ENCODE measurements around the gene TMEM100.

Gene TMEM100

GRCh38 chr17:55727920-55728319 lies 5.3 kb upstream of the TMEM100 start:
- Histone ChIP-seq H3K9me3 (ENCODE audit: insufficient read depth, low read depth, low read length) (no peaks in the 10 kb centered on the region), H3K27ac (ENCODE audit: low read length) (no peak overlapping the region), H3K4me3 (ENCODE audit: low read length) (no peak overlapping the region), H3K27me3 (ENCODE audit: insufficient read depth, low read length) (no peaks in the 10 kb centered on the region), H3K4me1 (ENCODE audit: insufficient read depth, low read length) (peaks cover 28% of the 10 kb centered on the region), H3K36me3 (ENCODE audit: insufficient read depth, low read depth, low read length) (no peaks in the 10 kb centered on the region), H3K9ac (ENCODE audit: low read depth, low read length) (no peak overlapping the region)

- Histone ChIP-seq H3K4me3 (ENCODE audit: low read length) (no peak overlapping the region), H3K4me1 (ENCODE audit: insufficient read depth, low read length) (peaks cover 28% of the 10 kb centered on the region), H3K27ac (ENCODE audit: low read length) (no peak overlapping the region), H3K9me3 (ENCODE audit: insufficient read depth, low read depth, low read length) (no peaks in the 10 kb centered on the region), H3K36me3 (ENCODE audit: insufficient read depth, low read depth, low read length) (no peaks in the 10 kb centered on the region), H3K27me3 (ENCODE audit: insufficient read depth, low read length) (no peaks in the 10 kb centered on the region), H3K9ac (ENCODE audit: low read depth, low read length) (no peak overlapping the region)
These were observed 4.6 kb upstream of the TMEM100 start for GRCh38 chr17:55727275-55727674.

GRCh38 chr17:55726440-55726839 lies 3.8 kb upstream of the TMEM100 start:
- H3K27ac ChIP-seq (ENCODE audit: low read length) = no peak overlapping the region
- no peak overlapping the region for H3K4me3 ChIP-seq (ENCODE audit: low read length)

GRCh38 chr17:55723488-55723848 lies 804 bp upstream of the TMEM100 start:
- H3K4me1 ChIP-seq (ENCODE audit: insufficient read depth, low read length) = peaks cover 19% of the 10 kb centered on the region
- no peaks in the 10 kb centered on the region for H3K9me3 ChIP-seq (ENCODE audit: insufficient read depth, low read depth, low read length)
- H3K27me3 ChIP-seq (ENCODE audit: insufficient read depth, low read length) = no peaks in the 10 kb centered on the region
- H3K9ac ChIP-seq (ENCODE audit: low read depth, low read length) = no peak overlapping the region; the same call in 1 of the 2 replicates
- no peak overlapping the region for H3K27ac ChIP-seq (ENCODE audit: low read length)
- H3K36me3 ChIP-seq (ENCODE audit: insufficient read depth, low read depth, low read length) = no peaks in the 10 kb centered on the region
- H3K4me3 ChIP-seq (ENCODE audit: low read length) = 0 out of 2 replicates have a peak overlapping the region, but pooled peaks have one; percentile 59

More at GRCh38 chr17:55726440-55726839, 3.8 kb upstream of the TMEM100 start:
- Histone ChIP-seq H3K9me3 (ENCODE audit: insufficient read depth, low read depth, low read length) (no peaks in the 10 kb centered on the region), H3K27me3 (ENCODE audit: insufficient read depth, low read length) (no peaks in the 10 kb centered on the region), H3K4me1 (ENCODE audit: insufficient read depth, low read length) (peaks cover 20% of the 10 kb centered on the region), H3K36me3 (ENCODE audit: insufficient read depth, low read depth, low read length) (no peaks in the 10 kb centered on the region), H3K9ac (ENCODE audit: low read depth, low read length) (no peak overlapping the region)

- no peaks in the 10 kb centered on the region for H3K9me3 ChIP-seq (ENCODE audit: insufficient read depth, low read depth, low read length)
- no peak overlapping the region for H3K27ac ChIP-seq (ENCODE audit: low read length)
- 0 out of 2 replicates have a peak overlapping the region, but pooled peaks have one; percentile 39 for H3K9ac ChIP-seq (ENCODE audit: low read depth, low read length)
- peak overlapping the region; percentile 59 for H3K4me3 ChIP-seq (ENCODE audit: low read length)
- H3K27me3 ChIP-seq (ENCODE audit: insufficient read depth, low read length) = no peaks in the 10 kb centered on the region
- H3K36me3 ChIP-seq (ENCODE audit: insufficient read depth, low read depth, low read length) = no peaks in the 10 kb centered on the region
- peaks cover 19% of the 10 kb centered on the region for H3K4me1 ChIP-seq (ENCODE audit: insufficient read depth, low read length)
These were observed 488 bp downstream of the TMEM100 start for GRCh38 chr17:55722016-55722736.

GRCh38 chr17:55720919-55721836 lies 1.5 kb downstream of the TMEM100 start:
- Histone ChIP-seq H3K9ac (ENCODE audit: low read depth, low read length) (no peak overlapping the region), H3K4me1 (ENCODE audit: insufficient read depth, low read length) (peaks cover 19% of the 10 kb centered on the region), H3K27me3 (ENCODE audit: insufficient read depth, low read length) (no peaks in the 10 kb centered on the region), H3K4me3 (ENCODE audit: low read length) (no peak overlapping the region), H3K9me3 (ENCODE audit: insufficient read depth, low read depth, low read length) (no peaks in the 10 kb centered on the region), H3K36me3 (ENCODE audit: insufficient read depth, low read depth, low read length) (no peaks in the 10 kb centered on the region), H3K27ac (ENCODE audit: low read length) (no peak overlapping the region)

GRCh38 chr17:55717898-55718735 lies 4.5 kb downstream of the TMEM100 start:
- H3K4me1 ChIP-seq (ENCODE audit: insufficient read depth, low read length) = peaks cover 13% of the 10 kb centered on the region; the same call in 1 of the 2 replicates
- H3K27ac ChIP-seq (ENCODE audit: low read length) = no peak overlapping the region
- no peaks in the 10 kb centered on the region for H3K27me3 ChIP-seq (ENCODE audit: insufficient read depth, low read length)

GRCh38 chr17:55717432-55717831 lies 5.2 kb downstream of the TMEM100 start:
- H3K9ac ChIP-seq (ENCODE audit: low read depth, low read length) = no peak overlapping the region
- no peaks in the 10 kb centered on the region for H3K36me3 ChIP-seq (ENCODE audit: insufficient read depth, low read depth, low read length)
- no peaks in the 10 kb centered on the region for H3K27me3 ChIP-seq (ENCODE audit: insufficient read depth, low read length)
- no peak overlapping the region for H3K27ac ChIP-seq (ENCODE audit: low read length)
- no peak overlapping the region for H3K4me3 ChIP-seq (ENCODE audit: low read length)
- no peaks in the 10 kb centered on the region for H3K9me3 ChIP-seq (ENCODE audit: insufficient read depth, low read depth, low read length)
- peaks cover 11% of the 10 kb centered on the region; the same call in 1 of the 2 replicates for H3K4me1 ChIP-seq (ENCODE audit: insufficient read depth, low read length)

More at GRCh38 chr17:55717898-55718735, 4.5 kb downstream of the TMEM100 start:
- Histone ChIP-seq H3K4me3 (ENCODE audit: low read length) (no peak overlapping the region), H3K36me3 (ENCODE audit: insufficient read depth, low read depth, low read length) (no peaks in the 10 kb centered on the region), H3K9me3 (ENCODE audit: insufficient read depth, low read depth, low read length) (no peaks in the 10 kb centered on the region), H3K9ac (ENCODE audit: low read depth, low read length) (no peak overlapping the region)

- Histone ChIP-seq H3K27me3 (ENCODE audit: insufficient read depth, low read length) (no peaks in the 10 kb centered on the region), H3K36me3 (ENCODE audit: insufficient read depth, low read depth, low read length) (no peaks in the 10 kb centered on the region), H3K27ac (ENCODE audit: low read length) (no peak overlapping the region), H3K4me3 (ENCODE audit: low read length) (no peak overlapping the region), H3K9me3 (ENCODE audit: insufficient read depth, low read depth, low read length) (no peaks in the 10 kb centered on the region), H3K4me1 (ENCODE audit: insufficient read depth, low read length) (peaks cover 8% of the 10 kb centered on the region; the same call in 1 of the 2 replicates), H3K9ac (ENCODE audit: low read depth, low read length) (no peak overlapping the region)
These were observed 11.7 kb downstream of the TMEM100 start for GRCh38 chr17:55710829-55711496.

- Histone ChIP-seq H3K4me1 (ENCODE audit: insufficient read depth, low read length) (peaks cover 8% of the 10 kb centered on the region; the same call in 1 of the 2 replicates), H3K9me3 (ENCODE audit: insufficient read depth, low read depth, low read length) (no peaks in the 10 kb centered on the region), H3K27ac (ENCODE audit: low read length) (no peak overlapping the region), H3K9ac (ENCODE audit: low read depth, low read length) (no peak overlapping the region), H3K4me3 (ENCODE audit: low read length) (no peak overlapping the region), H3K27me3 (ENCODE audit: insufficient read depth, low read length) (no peaks in the 10 kb centered on the region), H3K36me3 (ENCODE audit: insufficient read depth, low read depth, low read length) (no peaks in the 10 kb centered on the region)
These were observed 12.3 kb downstream of the TMEM100 start for GRCh38 chr17:55710410-55710809.

GRCh38 chr17:55709984-55710383 lies 12.7 kb downstream of the TMEM100 start:
- Histone ChIP-seq H3K36me3 (ENCODE audit: insufficient read depth, low read depth, low read length) (no peaks in the 10 kb centered on the region), H3K4me1 (ENCODE audit: insufficient read depth, low read length) (peaks cover 8% of the 10 kb centered on the region; the same call in 1 of the 2 replicates), H3K27me3 (ENCODE audit: insufficient read depth, low read length) (no peaks in the 10 kb centered on the region), H3K4me3 (ENCODE audit: low read length) (no peak overlapping the region), H3K9me3 (ENCODE audit: insufficient read depth, low read depth, low read length) (no peaks in the 10 kb centered on the region), H3K27ac (ENCODE audit: low read length) (no peak overlapping the region), H3K9ac (ENCODE audit: low read depth, low read length) (no peak overlapping the region)

Data from iPS-20b (cell line).